AG09319 (cell line): ENCODE data around the gene LRSAM1.
A peak's percentile ranks its signal among the peaks of the same experiment; 100 is the strongest.

Source experiments
- DNase-seq: peaks from one replicate; pipeline ENCODE4 v3.0.0-alpha.2; 2010; ENCODE audit warnings: low read depth; ENCODE audit errors: extremely low read depth
- TF ChIP-seq, protein P1 (sequence below): IDR thresholded peaks from 2 replicates; pipeline ENCODE4 v1.5.1; 2011; ENCODE audit warnings: low read depth, mild to moderate bottlenecking, inconsistent platforms, low read length, moderate library complexity

LRSAM1 gene

DNA sequence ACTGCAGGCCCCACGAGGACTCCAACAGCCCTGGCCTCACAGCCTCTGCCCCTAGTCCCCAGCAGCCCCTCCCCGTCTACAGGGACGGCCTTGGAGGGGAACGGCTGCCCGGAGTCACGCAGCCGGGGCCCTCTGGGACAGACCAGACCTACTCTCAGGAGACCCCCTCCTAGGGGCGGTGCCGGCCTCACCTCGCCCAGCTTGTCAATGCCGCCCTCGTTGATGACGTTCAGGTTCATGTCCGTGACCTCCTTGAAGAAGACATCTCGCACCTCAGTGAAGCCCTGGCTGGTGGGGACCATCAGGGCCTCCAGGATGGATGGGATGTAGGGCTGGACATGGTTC lies 58.6 kb downstream of the LRSAM1 start:
- DNase-seq: no peak
- TF ChIP-seq, protein P1, sequence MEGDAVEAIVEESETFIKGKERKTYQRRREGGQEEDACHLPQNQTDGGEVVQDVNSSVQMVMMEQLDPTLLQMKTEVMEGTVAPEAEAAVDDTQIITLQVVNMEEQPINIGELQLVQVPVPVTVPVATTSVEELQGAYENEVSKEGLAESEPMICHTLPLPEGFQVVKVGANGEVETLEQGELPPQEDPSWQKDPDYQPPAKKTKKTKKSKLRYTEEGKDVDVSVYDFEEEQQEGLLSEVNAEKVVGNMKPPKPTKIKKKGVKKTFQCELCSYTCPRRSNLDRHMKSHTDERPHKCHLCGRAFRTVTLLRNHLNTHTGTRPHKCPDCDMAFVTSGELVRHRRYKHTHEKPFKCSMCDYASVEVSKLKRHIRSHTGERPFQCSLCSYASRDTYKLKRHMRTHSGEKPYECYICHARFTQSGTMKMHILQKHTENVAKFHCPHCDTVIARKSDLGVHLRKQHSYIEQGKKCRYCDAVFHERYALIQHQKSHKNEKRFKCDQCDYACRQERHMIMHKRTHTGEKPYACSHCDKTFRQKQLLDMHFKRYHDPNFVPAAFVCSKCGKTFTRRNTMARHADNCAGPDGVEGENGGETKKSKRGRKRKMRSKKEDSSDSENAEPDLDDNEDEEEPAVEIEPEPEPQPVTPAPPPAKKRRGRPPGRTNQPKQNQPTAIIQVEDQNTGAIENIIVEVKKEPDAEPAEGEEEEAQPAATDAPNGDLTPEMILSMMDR: no peak

DNA sequence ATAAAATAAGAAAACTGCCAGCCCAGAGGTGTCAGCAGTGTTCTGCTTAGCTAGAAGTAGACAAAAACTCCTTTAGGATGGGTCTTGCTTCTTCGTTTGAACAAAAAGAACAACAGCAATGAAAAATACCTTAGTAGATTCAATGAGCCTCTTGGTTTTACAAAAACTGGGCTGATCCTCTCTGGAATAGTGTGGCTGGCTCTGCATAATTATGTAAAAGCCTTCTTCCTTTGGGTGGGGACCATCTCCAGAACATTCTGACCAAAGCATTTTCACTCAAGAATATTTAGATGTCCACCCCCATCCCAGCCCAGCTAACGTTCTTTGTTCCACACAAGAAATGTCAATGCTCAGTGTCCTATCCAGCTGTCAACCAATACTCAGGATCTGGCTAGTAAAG lies 63.2 kb downstream of the LRSAM1 start:
- TF ChIP-seq, protein P1: no peak
- no peak for DNase-seq

DNA sequence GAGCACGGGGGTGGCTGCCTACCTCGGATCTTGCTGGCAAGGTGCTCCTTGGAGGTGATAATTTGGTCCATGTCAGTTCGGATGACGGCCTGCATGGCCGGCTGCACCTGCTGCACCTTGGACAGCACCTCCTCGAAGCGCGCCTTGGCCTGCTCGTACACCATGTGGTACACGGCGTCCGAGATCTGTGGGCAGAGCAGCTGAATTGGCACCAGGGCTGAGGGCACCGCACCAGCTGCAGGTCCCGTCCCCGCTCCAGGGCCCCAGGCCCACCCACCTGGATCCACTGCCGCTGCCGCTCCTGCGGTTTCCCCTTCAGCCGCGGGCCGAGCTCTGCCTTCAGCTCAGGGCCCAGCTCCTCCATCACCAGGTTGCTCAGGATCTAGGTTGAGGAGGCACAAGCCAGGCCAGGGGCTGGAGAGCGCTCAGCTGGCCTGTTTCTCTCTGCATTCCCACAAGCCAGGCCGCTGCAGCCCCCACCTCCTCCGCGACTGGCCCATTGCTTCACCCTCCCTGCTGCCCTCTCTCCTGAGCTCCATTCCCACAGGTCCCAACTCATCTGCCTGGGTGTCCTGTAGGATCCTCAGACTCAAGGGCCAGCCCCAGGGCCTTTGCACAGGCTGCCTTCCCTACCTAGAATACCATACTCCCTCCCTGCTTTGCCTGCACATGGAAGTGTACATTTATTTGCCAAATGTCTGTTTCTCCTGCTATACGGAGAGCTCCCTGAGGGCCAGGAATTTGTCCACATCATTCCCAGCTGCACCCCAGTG lies 65.7 kb downstream of the LRSAM1 start:
- DNase-seq: no peak
- TF ChIP-seq, protein P1: no peak

DNA sequence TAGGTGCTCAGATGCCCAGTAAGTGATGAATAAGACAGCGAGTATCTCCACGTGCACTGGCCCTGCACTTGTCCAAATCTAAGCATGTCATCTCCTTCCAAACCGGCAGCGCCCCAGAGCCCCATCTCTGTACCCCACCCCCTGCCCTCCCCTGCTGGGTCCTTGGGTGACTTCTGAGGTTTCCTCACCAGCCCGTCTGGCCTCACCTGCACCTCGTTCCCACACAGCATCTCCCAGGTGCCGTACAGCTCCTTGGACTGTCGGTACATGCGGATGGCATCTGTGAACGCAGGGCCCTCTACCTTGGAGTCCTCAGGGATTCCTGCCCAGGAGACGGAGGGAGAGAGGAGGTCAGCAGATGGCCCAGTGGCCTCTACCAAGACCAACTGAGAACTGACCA lies 66.3 kb downstream of the LRSAM1 start:
- no peak for DNase-seq
- TF ChIP-seq, protein P1: no peak

DNA sequence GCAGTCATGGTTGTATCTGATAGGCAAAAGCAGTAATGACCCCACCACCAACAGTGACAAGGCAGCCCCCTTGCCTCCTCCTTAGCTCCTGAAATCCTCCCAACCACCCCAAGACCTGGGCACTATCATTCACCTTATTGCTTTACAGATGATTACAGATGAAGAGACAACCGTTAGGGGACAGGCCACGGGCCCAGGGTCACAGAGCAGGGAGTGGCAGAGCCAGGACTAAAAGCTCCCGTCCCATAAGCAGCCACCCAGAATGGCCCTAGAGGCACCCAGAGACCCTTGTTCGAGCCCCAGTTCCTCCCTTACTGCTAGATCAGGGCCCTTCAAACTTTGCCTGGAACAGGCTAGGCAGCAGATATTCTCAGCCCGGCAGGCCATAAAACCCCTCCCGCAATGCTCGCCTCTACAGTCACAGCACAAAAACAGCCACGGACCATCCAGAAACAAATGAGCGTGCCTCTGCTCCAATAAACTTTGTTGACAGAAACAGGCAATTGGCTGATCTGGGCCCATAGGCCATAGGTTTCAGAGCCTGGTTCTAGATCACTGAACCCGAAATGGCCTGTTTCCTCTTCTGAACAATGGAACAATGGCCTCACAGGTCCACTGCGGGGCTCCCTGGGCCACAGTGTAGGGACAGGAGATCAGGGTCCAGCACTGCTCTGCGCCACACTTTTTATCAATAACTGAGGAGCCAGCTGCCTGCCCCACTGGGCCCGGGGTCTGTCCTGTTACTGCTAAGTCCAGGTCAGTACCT lies 67.0 kb downstream of the LRSAM1 start:
- TF ChIP-seq, protein P1: no peak
- no peak for DNase-seq

DNA sequence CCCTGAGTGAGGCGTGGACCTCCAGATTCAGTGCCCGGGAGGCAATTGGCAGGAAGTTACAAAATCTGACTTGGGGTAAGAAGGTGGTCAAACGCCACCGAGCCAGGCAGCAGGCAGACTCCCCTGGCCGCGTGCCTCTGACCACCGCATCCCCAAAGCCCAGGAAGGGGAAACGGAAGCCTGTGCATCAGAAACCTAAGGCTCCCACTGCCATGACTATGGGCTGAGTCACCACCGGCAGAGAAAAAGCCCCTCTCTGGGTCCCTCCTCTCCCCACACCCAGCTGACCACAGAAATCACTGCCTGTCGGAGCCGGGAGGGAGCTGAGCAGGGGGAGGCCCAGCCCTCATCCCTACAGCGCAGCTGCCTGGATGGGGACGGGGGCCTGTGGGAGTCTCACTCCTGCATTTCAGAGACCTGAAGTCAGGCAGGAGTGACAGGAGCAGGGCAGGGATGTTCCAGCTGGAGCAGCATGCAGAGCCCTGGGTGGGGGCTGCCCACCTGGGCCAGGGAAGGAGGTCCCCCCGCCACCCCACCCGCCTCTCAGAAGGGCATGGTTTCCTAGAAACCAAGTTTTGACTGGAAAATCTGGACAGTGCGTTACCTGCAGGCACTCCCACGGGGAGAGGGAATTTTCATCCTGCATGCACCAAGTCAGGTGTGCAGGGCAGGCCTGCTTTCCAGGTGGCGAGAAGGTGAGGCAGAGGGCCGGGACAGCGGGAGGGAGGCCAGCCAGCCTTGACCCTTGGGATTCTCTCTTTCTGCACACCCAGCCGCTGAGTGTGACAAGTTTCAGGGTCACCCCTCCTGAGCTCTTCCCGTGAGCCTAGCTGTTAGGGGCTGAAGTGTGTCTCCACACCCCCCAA lies 68.2 kb downstream of the LRSAM1 start:
- TF ChIP-seq, protein P1: no peak
- DNase-seq: peak; percentile 85
